ENCODE results near the gene TMEM106A. TPM values are rescaled to one million over a fixed set of nuclear protein-coding genes. Genes with fewer than 3 reads are reported as not detected.
A peak's percentile ranks its signal among the peaks of the same experiment; 100 is the strongest.

TMEM106A gene
- total and polyA plus RNA-seq, 2 of the 13 experiments (the other 11 are each of a cell fraction or from before 2014, with no cell fraction given): 16.9 to 35.9 TPM

- TF ChIP-seq ATF2 (CRISPR knock-in tag; IDR thresholded peaks at IDR 0.05) (no peak), ZNF263 (CRISPR knock-in tag; IDR thresholded peaks at IDR 0.05) (peak; percentile 28; the same call in 1 of the 2 replicates), PLSCR1 (CRISPR knock-in tag; IDR thresholded peaks at IDR 0.05; ENCODE audit: borderline replicate concordance) (peak; percentile 69; the same call in 1 of the 2 replicates), HNF4A (CRISPR knock-in tag; IDR thresholded peaks at IDR 0.05) (peak; percentile 3; the same call in 1 of the 2 replicates), ATF7-NPFF (CRISPR knock-in tag; IDR thresholded peaks at IDR 0.05; ENCODE audit: low read depth) (0 out of 2 replicates have a peak, but pooled peaks have one; percentile 70), ZNF44 (CRISPR knock-in tag; IDR thresholded peaks at IDR 0.05) (no peak), ZNF878 (CRISPR knock-in tag; IDR thresholded peaks at IDR 0.05) (no peak; the same call in 1 of the 2 replicates), MAX (IDR thresholded peaks at IDR 0.05) (peak; percentile 75; the same call in 1 of the 2 replicates), TBL1XR1 (IDR thresholded peaks at IDR 0.05; ENCODE audit: borderline replicate concordance, low read length, partially characterized antibody) (peak; percentile 71), GATAD2A (CRISPR knock-in tag; IDR thresholded peaks at IDR 0.05) (peak; percentile 74; the same call in 1 of the 2 replicates), ZNF891 (CRISPR knock-in tag; IDR thresholded peaks at IDR 0.05) (peak; percentile 87; the same call in 1 of the 2 replicates), ARNT2 (CRISPR knock-in tag; IDR thresholded peaks at IDR 0.05; ENCODE audit: low read depth) (peak; percentile 65), HES4 (CRISPR knock-in tag; IDR thresholded peaks at IDR 0.05; ENCODE audit: borderline replicate concordance) (peak; percentile 78), MAZ (IDR thresholded peaks at IDR 0.05; ENCODE audit: borderline replicate concordance, low read depth, low read length) (peak; percentile 58; the same call in 1 of the 2 replicates), MAZ (CRISPR knock-in tag; IDR thresholded peaks at IDR 0.05; ENCODE audit: low read depth) (peak; percentile 19; the same call in 1 of the 2 replicates)
- TF ChIP-seq, protein P1, sequence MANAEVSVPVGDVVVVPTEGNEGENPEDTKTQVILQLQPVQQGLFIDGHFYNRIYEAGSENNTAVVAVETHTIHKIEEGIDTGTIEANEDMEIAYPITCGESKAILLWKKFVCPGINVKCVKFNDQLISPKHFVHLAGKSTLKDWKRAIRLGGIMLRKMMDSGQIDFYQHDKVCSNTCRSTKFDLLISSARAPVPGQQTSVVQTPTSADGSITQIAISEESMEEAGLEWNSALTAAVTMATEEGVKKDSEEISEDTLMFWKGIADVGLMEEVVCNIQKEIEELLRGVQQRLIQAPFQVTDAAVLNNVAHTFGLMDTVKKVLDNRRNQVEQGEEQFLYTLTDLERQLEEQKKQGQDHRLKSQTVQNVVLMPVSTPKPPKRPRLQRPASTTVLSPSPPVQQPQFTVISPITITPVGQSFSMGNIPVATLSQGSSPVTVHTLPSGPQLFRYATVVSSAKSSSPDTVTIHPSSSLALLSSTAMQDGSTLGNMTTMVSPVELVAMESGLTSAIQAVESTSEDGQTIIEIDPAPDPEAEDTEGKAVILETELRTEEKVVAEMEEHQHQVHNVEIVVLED (CRISPR knock-in tag; IDR thresholded peaks at IDR 0.05; ENCODE audit: borderline replicate concordance): peak; percentile 56; the same call in 1 of the 2 replicates
- TF ChIP-seq, protein P2, sequence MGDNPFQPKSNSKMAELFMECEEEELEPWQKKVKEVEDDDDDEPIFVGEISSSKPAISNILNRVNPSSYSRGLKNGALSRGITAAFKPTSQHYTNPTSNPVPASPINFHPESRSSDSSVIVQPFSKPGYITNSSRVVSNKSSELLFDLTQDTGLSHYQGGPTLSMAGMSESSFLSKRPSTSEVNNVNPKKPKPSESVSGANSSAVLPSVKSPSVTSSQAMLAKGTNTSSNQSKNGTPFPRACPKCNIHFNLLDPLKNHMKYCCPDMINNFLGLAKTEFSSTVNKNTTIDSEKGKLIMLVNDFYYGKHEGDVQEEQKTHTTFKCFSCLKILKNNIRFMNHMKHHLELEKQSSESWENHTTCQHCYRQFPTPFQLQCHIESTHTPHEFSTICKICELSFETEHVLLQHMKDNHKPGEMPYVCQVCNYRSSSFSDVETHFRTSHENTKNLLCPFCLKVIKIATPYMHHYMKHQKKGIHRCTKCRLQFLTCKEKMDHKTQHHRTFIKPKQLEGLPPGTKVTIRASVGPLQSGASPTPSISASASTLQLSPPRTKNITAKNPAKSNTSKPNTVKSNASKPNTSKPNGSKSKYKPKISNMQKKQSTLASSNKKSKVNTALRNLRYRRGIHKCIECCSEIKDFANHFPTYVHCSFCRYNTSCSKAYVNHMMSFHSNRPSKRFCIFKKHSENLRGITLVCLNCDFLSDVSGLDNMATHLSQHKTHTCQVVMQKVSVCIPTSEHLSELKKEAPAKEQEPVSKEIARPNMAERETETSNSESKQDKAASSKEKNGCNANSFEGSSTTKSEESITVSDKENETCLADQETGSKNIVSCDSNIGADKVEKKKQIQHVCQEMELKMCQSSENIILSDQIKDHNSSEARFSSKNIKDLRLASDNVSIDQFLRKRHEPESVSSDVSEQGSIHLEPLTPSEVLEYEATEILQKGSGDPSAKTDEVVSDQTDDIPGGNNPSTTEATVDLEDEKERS (CRISPR knock-in tag; IDR thresholded peaks at IDR 0.05): peak; percentile 35; the same call in 1 of the 2 replicates
- TF ChIP-seq, protein P3, sequence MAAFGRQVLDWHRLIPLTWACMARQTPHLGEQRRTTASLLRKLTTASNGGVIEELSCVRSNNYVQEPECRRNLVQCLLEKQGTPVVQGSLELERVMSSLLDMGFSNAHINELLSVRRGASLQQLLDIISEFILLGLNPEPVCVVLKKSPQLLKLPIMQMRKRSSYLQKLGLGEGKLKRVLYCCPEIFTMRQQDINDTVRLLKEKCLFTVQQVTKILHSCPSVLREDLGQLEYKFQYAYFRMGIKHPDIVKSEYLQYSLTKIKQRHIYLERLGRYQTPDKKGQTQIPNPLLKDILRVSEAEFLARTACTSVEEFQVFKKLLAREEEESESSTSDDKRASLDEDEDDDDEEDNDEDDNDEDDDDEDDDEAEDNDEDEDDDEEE (CRISPR knock-in tag; IDR thresholded peaks at IDR 0.05): peak; percentile 98
- TF ChIP-seq, protein P4, sequence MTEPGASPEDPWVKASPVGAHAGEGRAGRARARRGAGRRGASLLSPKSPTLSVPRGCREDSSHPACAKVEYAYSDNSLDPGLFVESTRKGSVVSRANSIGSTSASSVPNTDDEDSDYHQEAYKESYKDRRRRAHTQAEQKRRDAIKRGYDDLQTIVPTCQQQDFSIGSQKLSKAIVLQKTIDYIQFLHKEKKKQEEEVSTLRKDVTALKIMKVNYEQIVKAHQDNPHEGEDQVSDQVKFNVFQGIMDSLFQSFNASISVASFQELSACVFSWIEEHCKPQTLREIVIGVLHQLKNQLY (CRISPR knock-in tag; IDR thresholded peaks at IDR 0.05): peak; percentile 10; the same call in 1 of the 2 replicates
Measured at GRCh38 chr17:43170766-43171585, 40.7 kb upstream of the TMEM106A start, which contains the start of gene NBR1 (continued).

Data from HepG2 (cell line).